IMR-90 (cell line): Measurements from ENCODE around the gene ACTL6B.

ENCODE experiments used
- CTCF ChIP-seq: conservative IDR thresholded peaks from 2 replicates; pipeline ENCODE4 v1.5.1; 2012; ENCODE audit warnings: mild to moderate bottlenecking, low read depth, low read length, improper control_type of control experiment
- MAFK ChIP-seq: IDR thresholded peaks from 2 replicates; pipeline ENCODE4 v1.6.1; 2012; ENCODE audit warnings: low read depth, low read length, improper control_type of control experiment
- POLR2A ChIP-seq: IDR thresholded peaks from 2 replicates; pipeline ENCODE4 v1.6.1; 2012; ENCODE audit warnings: mild to moderate bottlenecking, low read depth, low read length
- SMC3 ChIP-seq: fragments of 150-350 bp; IDR thresholded peaks from 2 replicates; pipeline ENCODE4 v1.6.1; 2016; ENCODE audit warnings: low read depth, mild to moderate bottlenecking, antibody characterized with exemption, low read length, moderate library complexity
- USF2 ChIP-seq: fragments of 150-350 bp; IDR thresholded peaks from 2 replicates; pipeline ENCODE4 v1.6.1; 2017; ENCODE audit warnings: mild to moderate bottlenecking, antibody characterized with exemption, low read length, low read depth

- TF ChIP-seq CTCF (no peak), MAFK (no peak), USF2 (no peak), POLR2A (no peak), SMC3 (no peak)
Measured at GRCh38 chr7:100679927-100680575, 23.8 kb upstream of the ACTL6B start.
